ENCODE results near the gene CERS1. TPM values are rescaled to one million over a fixed set of nuclear protein-coding genes. Genes with fewer than 3 reads are reported as not detected.
A peak's percentile ranks its signal among the peaks of the same experiment; 100 is the strongest.

The CERS1 gene
- total and polyA plus RNA-seq, 10 of the 15 experiments (the other 5 are each of a cell fraction or from before 2014, with no cell fraction given), result 0.19 TPM; not detected in 9

GRCh38 chr19:18919086-18919899 lies 23.3 kb upstream of the CERS1 start, which contains the start of the genes COPE and DDX49 (continued):
- no peak for TF ChIP-seq BCLAF1 (IDR thresholded peaks at IDR 0.05)
- no peak for TF ChIP-seq SUPT20H (IDR thresholded peaks at IDR 0.05; ENCODE audit: borderline replicate concordance, control insufficient read depth, low read depth, low read length)
- peak; percentile 22; the same call in 1 of the 2 replicates for TF ChIP-seq RAD51 (IDR thresholded peaks at IDR 0.05)
- no peak for TF ChIP-seq NR2F1 (conservative IDR thresholded peaks at IDR 0.05)
- TF ChIP-seq PKNOX1 (IDR thresholded peaks at IDR 0.05), result peak; percentile 99
- TF ChIP-seq RAD21 (IDR thresholded peaks at IDR 0.05; ENCODE audit: insufficient read depth, low read depth, low read length), result no peak
- no peak for TF ChIP-seq ZBTB4 (CRISPR knock-in tag; IDR thresholded peaks at IDR 0.05)
- TF ChIP-seq NFYB (IDR thresholded peaks at IDR 0.05; ENCODE audit: insufficient read depth, low read depth, low read length), result peak; percentile 93
- TF ChIP-seq ZNF687 (IDR thresholded peaks at IDR 0.05), result peak; percentile 37; the same call in 1 of the 2 replicates
- 0 out of 2 replicates have a peak, but pooled peaks have one; percentile 19 for TF ChIP-seq ESRRA (IDR thresholded peaks at IDR 0.05; ENCODE audit: low read length)
- peak; percentile 88 for TF ChIP-seq FOXK2 (IDR thresholded peaks at IDR 0.05)
- no peak for TF ChIP-seq ZBED1 (IDR thresholded peaks at IDR 0.05; ENCODE audit: borderline replicate concordance)
- TF ChIP-seq HDAC2 (IDR thresholded peaks at IDR 0.05), result peak; percentile 59; the same call in 1 of the 2 replicates
- no peak; the same call in 1 of the 2 replicates for TF ChIP-seq FOXM1 (IDR thresholded peaks at IDR 0.05; ENCODE audit: low read depth, low read length)
- peak; percentile 100 for TF ChIP-seq IKZF1 (conservative IDR thresholded peaks at IDR 0.05)
- TF ChIP-seq POLR2AphosphoS5 (IDR thresholded peaks at IDR 0.05; ENCODE audit: low read length), result peak; percentile 98
- no peak for TF ChIP-seq NFXL1 (IDR thresholded peaks at IDR 0.05; ENCODE audit: borderline replicate concordance)
